Measurements from ENCODE around the gene PSMA6. TPM values are rescaled to one million over a fixed set of nuclear protein-coding genes. Genes with fewer than 3 reads are reported as not detected.

Gene PSMA6
- total and polyA plus RNA-seq, 2 of the 13 experiments (the other 11 are each of a cell fraction or from before 2014, with no cell fraction given) = 525 to 1,109 TPM

- no peak for TF ChIP-seq NRL (CRISPR knock-in tag; IDR thresholded peaks at IDR 0.05; ENCODE audit: borderline replicate concordance)
- TF ChIP-seq ZNF782 (CRISPR knock-in tag; IDR thresholded peaks at IDR 0.05; ENCODE audit: borderline replicate concordance) = peak; percentile 98
- TF ChIP-seq RARG (CRISPR knock-in tag; IDR thresholded peaks at IDR 0.05; ENCODE audit: low read depth) = peak; percentile 96
- TF ChIP-seq, protein P1, sequence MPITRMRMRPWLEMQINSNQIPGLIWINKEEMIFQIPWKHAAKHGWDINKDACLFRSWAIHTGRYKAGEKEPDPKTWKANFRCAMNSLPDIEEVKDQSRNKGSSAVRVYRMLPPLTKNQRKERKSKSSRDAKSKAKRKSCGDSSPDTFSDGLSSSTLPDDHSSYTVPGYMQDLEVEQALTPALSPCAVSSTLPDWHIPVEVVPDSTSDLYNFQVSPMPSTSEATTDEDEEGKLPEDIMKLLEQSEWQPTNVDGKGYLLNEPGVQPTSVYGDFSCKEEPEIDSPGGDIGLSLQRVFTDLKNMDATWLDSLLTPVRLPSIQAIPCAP (CRISPR knock-in tag; IDR thresholded peaks at IDR 0.05; ENCODE audit: low read depth) = peak; percentile 75; the same call in 1 of the 2 replicates
- TF ChIP-seq PPARG (CRISPR knock-in tag; conservative IDR thresholded peaks at IDR 0.05) = peak; percentile 93
- peak; percentile 84; the same call in 1 of the 2 replicates for TF ChIP-seq SNAPC2 (CRISPR knock-in tag; IDR thresholded peaks at IDR 0.05)
- TF ChIP-seq ZNF468 (CRISPR knock-in tag; IDR thresholded peaks at IDR 0.05) = no peak
- peak; percentile 83; the same call in 1 of the 2 replicates for TF ChIP-seq STAT5B (CRISPR knock-in tag; IDR thresholded peaks at IDR 0.05)
- TF ChIP-seq NFYC (CRISPR knock-in tag; IDR thresholded peaks at IDR 0.05) = peak; percentile 62
- TF ChIP-seq PTBP1 (IDR thresholded peaks at IDR 0.05; ENCODE audit: low read depth, low read length, poor library complexity, severe bottlenecking) = peak; percentile 94
- peak; percentile 93; the same call in 1 of the 2 replicates for TF ChIP-seq TIGD3 (CRISPR knock-in tag; IDR thresholded peaks at IDR 0.05; ENCODE audit: borderline replicate concordance)
- TF ChIP-seq ZNF205 (CRISPR knock-in tag; IDR thresholded peaks at IDR 0.05) = peak; percentile 99
- peak; percentile 94; the same call in 1 of the 2 replicates for TF ChIP-seq ZBTB10 (CRISPR knock-in tag; IDR thresholded peaks at IDR 0.05; ENCODE audit: borderline replicate concordance)
- TF ChIP-seq, protein P2, sequence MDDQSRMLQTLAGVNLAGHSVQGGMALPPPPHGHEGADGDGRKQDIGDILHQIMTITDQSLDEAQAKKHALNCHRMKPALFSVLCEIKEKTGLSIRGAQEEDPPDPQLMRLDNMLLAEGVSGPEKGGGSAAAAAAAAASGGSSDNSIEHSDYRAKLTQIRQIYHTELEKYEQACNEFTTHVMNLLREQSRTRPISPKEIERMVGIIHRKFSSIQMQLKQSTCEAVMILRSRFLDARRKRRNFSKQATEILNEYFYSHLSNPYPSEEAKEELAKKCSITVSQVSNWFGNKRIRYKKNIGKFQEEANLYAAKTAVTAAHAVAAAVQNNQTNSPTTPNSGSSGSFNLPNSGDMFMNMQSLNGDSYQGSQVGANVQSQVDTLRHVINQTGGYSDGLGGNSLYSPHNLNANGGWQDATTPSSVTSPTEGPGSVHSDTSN (CRISPR knock-in tag; IDR thresholded peaks at IDR 0.05; ENCODE audit: borderline replicate concordance) = peak; percentile 19; the same call in 1 of the 2 replicates
- peak; percentile 83; the same call in 1 of the 2 replicates for TF ChIP-seq ZBTB42 (CRISPR knock-in tag; IDR thresholded peaks at IDR 0.05)
- TF ChIP-seq ZMYM2 (CRISPR knock-in tag; IDR thresholded peaks at IDR 0.05) = no peak
- TF ChIP-seq BATF2 (CRISPR knock-in tag; IDR thresholded peaks at IDR 0.05) = no peak
- no peak; the same call in none of the 2 replicates for TF ChIP-seq PCBP1 (IDR thresholded peaks at IDR 0.05; ENCODE audit: borderline replicate concordance, low read depth, low read length)
- TF ChIP-seq TEF (CRISPR knock-in tag; IDR thresholded peaks at IDR 0.05) = peak; percentile 93
- TF ChIP-seq POLR2AphosphoS2 (IDR thresholded peaks at IDR 0.05; ENCODE audit: low read depth, low read length) = no peak
These were observed 44.5 kb downstream of the PSMA6 start (continued) for GRCh38 chr14:35336494-35337268.
